Middle frontal gyrus (tissue), 1 donor: Measurements from ENCODE around the gene TRA2B.

Experiments used
- DNase-seq: peaks from one replicate; pipeline ENCODE4 v3.0.0-alpha.2; 2015; ENCODE audit warnings: low spot score; ENCODE audit errors: extremely low spot score

Gene TRA2B

GRCh38 chr3:185937689-185938374, at the start of gene TRA2B:
Gene TRA2B (minus strand): TSS chr3:185938014. CDS start chr3:185937860, 154 bp downstream.
- DNase-seq = peak; percentile 94

- DNase-seq = no peak
These were observed 48.5 kb upstream of the TRA2B start for GRCh38 chr3:185986198-185986777.

DNA sequence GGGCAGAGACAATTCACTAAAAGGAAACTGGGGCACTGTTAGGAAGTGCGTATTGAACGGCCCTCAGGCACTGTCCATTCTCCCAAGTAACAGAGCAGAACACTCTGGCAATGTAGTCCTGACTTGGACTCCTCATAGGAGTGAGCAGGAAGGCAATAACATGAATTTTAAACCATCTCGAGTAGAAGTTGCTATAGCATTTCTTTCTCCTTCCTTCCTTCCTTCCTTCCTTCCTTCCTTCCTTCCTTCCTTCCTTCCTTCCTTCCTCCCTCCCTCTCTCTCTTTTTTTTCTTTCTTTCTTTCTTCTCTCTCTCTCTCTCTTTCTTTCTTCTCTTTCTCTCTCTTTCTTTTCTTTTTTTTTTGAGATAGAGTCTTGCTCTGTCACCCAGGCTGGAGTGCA, 46.4 kb upstream of the TRA2B start:
- DNase-seq = no peak

- DNase-seq = peak; percentile 71
These were observed 45.8 kb upstream of the TRA2B start for GRCh38 chr3:185983495-185984141.

- no peak for DNase-seq
These were observed 44.8 kb upstream of the TRA2B start for GRCh38 chr3:185982632-185983031.

GRCh38 chr3:185981621-185982020, 43.8 kb upstream of the TRA2B start:
- no peak for DNase-seq

DNA sequence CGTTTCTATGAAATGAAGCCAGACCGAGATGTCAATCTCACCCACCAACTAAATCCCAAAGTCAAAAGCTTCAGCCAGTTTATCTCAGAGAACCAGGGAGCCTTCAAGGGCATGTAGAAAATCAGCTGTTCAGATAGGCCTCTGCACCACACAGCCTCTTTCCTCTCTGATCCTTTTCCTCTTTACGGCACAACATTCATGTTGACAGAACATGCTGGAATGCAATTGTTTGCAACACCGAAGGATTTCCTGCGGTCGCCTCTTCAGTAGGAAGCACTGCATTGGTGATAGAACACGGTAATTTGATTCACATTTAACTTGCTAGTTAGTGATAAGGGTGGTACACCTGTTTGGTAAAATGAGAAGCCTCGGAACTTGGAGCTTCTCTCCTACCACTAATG, 41.9 kb upstream of the TRA2B start:
- no peak for DNase-seq

- DNase-seq = no peak
These were observed 40.7 kb upstream of the TRA2B start for GRCh38 chr3:185978516-185978915.

DNA sequence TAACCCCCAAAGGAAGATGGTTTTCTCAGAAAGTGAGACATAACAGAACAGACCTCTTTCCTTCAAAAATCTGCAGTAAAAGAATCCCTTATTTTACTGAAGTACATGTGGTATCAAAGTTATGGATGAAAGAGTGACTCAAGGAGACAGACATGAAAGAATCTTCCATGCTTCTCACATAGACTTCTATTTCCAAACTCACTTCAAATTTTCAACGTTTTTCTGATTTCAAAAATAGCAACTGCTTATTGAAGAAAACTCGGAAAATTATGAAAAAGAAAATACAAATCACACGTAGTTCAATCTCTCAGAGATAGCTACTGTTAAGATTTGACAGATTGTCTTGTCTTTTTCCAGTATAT, 39.8 kb upstream of the TRA2B start:
- DNase-seq = no peak

GRCh38 chr3:185976977-185977678, 39.3 kb upstream of the TRA2B start:
- DNase-seq = peak; percentile 71

GRCh38 chr3:185976100-185976499, 38.3 kb upstream of the TRA2B start:
- DNase-seq = no peak

GRCh38 chr3:185971579-185971978, 33.8 kb upstream of the TRA2B start:
- DNase-seq = no peak

DNA sequence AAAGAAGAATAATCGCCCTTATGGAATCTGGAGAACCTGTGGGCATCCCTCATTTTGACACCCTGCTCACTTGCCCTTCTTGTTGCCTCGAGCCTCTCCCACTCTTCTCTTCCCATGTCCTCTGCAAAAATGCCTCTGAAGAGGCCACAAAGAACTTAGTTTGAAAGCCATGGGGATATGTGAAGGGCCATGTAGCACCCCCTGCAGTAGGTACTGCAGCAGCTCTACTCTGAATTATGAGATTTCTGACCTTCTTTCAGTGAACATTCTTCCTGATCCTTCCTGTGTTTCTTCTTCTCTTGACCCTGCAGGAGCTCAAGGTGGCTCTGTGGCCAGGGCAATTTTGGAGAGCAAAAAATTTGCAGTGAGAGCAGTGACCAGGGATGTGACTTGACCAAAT, 30.4 kb upstream of the TRA2B start:
- DNase-seq = no peak

DNA sequence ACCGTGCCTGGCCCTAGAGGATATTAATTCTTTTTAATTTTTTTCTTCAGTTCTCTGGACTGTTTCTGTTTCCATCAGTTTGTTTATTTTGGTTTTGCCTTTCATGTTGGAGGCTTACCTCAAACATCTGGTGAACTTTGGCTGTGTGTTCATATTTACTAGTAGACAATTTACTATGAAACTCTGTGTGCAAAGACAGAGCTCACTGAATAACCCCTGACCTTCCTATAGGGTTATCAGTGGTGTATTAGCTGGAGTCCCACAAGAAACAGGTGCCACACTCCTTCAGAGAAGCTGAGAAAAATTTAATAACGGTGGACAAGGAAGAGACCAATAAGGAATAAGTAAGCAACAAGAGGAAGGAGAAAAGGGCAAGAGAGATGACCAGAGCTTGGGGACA, 28.8 kb upstream of the TRA2B start:
- DNase-seq = no peak

DNA sequence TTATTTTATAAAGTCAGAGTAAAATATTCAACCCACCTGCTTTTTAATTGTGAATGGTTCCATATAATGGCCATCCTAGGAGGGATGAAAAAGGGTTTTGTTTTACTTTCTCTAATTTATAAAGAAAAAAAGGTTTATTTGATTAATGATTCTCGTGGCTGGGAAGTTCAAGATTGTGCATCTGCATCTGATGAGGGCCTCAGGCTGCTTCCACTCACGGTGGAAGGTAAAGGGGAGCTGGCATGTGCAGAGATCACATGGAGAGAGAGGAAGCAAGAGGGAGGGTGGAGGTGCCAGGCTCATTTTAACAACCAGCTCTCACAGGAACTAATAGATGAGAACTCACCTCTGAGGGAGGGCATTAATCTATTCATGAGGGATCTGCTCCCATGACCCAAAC, 27.7 kb upstream of the TRA2B start:
- DNase-seq = no peak

- DNase-seq = no peak
These were observed 23.9 kb upstream of the TRA2B start for GRCh38 chr3:185961675-185962232.

- DNase-seq = no peak
These were observed 22.9 kb upstream of the TRA2B start for GRCh38 chr3:185960522-185961288.

- DNase-seq = no peak
These were observed 22.1 kb upstream of the TRA2B start for GRCh38 chr3:185959609-185960521.

GRCh38 chr3:185958626-185959025, 20.8 kb upstream of the TRA2B start:
- DNase-seq = no peak

GRCh38 chr3:185956244-185956643, 18.4 kb upstream of the TRA2B start:
- no peak for DNase-seq
